ENCODE results near the gene SLC26A4. TPM values are rescaled to one million over a fixed set of nuclear protein-coding genes. Genes with fewer than 3 reads are reported as not detected.

SLC26A4 gene
- total RNA-seq, 1 experiment from 2014 or later: 0.66 TPM

DNA sequence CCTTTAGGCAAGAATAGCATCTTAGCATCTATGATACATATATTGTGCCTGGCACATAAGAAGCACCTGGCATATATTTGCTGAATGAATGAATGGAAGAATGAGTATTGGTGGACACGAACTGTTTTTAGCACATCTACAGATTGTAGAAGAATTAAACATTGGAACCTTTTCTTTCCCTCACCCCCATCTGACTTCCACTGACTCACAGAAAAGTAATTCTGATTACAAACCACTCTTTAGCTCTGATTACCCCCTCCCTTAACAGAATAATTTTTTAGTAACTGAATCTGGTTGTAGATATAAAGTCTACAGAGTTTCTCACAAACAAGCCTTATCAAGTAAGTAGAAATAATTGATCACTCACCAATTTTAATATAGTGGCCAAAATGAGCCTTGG, 31.9 kb downstream of the SLC26A4 start:
- Histone ChIP-seq H3K9me3 (ENCODE audit: control insufficient read depth in 1 of 2, insufficient read depth in 1 of 2, low read depth in 1 of 2, low read length in 2 of 2) (no peaks in the 10 kb centered on the region), H3K4me2 (ENCODE audit: low read length) (no peak overlapping the region), H4K20me1 (ENCODE audit: insufficient read depth) (no peaks in the 10 kb centered on the region), H2AFZ (ENCODE audit: low read depth, low read length, poor library complexity, severe bottlenecking) (no peak overlapping the region), H3K4me1 (ENCODE audit: control insufficient read depth in 1 of 2, insufficient read depth in 2 of 2, low read length in 2 of 2) (peaks cover 0 to 6% of the 10 kb centered on the region in 2 experiments; a peak in 2 of 4 replicates), H3K36me3 (ENCODE audit: control insufficient read depth in 1 of 2, insufficient read depth in 2 of 2, low read length in 2 of 2) (no peaks in the 10 kb centered on the region), H3K27ac (ENCODE audit: low read depth, low read length) (no peak overlapping the region), H3K79me2 (ENCODE audit: insufficient read depth, low read length) (no peaks in the 10 kb centered on the region), H3K9me2 (ENCODE audit: insufficient read depth) (no peaks in the 10 kb centered on the region), H3K4me3 (replicated peaks in 1 of 2; ENCODE audit: low read depth in 1 of 2, low read length in 2 of 2) (no peak overlapping the region), H3K27me3 (ENCODE audit: insufficient read depth, low read length) (no peaks in the 10 kb centered on the region), H3K9ac (ENCODE audit: low read length) (no peak overlapping the region)
- ChIA-PET RAD21 (ENCODE audit: low non-redundant PET in 1 of 2, low total read pairs in 2 of 2, uncharacterized antibody in 2 of 2, unreplicated experiment in 2 of 2) (no interaction called here), POLR2A (no interaction called here), CTCF (no interaction called here)
- no peak for ATAC-seq
- intact Hi-C loops (cut with micrococcal nuclease): no loop called here
- no peak for TF ChIP-seq SRF (IDR thresholded peaks at IDR 0.05; ENCODE audit: low read depth)
- TF ChIP-seq, protein P1, sequence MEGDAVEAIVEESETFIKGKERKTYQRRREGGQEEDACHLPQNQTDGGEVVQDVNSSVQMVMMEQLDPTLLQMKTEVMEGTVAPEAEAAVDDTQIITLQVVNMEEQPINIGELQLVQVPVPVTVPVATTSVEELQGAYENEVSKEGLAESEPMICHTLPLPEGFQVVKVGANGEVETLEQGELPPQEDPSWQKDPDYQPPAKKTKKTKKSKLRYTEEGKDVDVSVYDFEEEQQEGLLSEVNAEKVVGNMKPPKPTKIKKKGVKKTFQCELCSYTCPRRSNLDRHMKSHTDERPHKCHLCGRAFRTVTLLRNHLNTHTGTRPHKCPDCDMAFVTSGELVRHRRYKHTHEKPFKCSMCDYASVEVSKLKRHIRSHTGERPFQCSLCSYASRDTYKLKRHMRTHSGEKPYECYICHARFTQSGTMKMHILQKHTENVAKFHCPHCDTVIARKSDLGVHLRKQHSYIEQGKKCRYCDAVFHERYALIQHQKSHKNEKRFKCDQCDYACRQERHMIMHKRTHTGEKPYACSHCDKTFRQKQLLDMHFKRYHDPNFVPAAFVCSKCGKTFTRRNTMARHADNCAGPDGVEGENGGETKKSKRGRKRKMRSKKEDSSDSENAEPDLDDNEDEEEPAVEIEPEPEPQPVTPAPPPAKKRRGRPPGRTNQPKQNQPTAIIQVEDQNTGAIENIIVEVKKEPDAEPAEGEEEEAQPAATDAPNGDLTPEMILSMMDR (IDR thresholded peaks at IDR 0.05 in 2 of 3, conservative IDR thresholded peaks at IDR 0.05 in 1 of 3; ENCODE audit: borderline replicate concordance in 1 of 3, insufficient read depth in 1 of 3, low read depth in 2 of 3, low read length in 2 of 3): no peak
- TF ChIP-seq CEBPB (IDR thresholded peaks at IDR 0.05; ENCODE audit: low read depth): no peak
- TF ChIP-seq EGR1 (IDR thresholded peaks at IDR 0.05; ENCODE audit: low read depth): no peak
- no peak for TF ChIP-seq FOSL1 (IDR thresholded peaks at IDR 0.05; ENCODE audit: low read depth)
- TF ChIP-seq SP1 (IDR thresholded peaks at IDR 0.05; ENCODE audit: low read depth): no peak
- TF ChIP-seq, protein P2, sequence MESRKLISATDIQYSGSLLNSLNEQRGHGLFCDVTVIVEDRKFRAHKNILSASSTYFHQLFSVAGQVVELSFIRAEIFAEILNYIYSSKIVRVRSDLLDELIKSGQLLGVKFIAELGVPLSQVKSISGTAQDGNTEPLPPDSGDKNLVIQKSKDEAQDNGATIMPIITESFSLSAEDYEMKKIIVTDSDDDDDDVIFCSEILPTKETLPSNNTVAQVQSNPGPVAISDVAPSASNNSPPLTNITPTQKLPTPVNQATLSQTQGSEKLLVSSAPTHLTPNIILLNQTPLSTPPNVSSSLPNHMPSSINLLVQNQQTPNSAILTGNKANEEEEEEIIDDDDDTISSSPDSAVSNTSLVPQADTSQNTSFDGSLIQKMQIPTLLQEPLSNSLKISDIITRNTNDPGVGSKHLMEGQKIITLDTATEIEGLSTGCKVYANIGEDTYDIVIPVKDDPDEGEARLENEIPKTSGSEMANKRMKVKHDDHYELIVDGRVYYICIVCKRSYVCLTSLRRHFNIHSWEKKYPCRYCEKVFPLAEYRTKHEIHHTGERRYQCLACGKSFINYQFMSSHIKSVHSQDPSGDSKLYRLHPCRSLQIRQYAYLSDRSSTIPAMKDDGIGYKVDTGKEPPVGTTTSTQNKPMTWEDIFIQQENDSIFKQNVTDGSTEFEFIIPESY (IDR thresholded peaks at IDR 0.05; ENCODE audit: extremely low read depth, insufficient replicate concordance, low read length): no peak
- TF ChIP-seq ZFX (IDR thresholded peaks at IDR 0.05): no peak
- TF ChIP-seq POLR2A (IDR thresholded peaks at IDR 0.05; ENCODE audit: borderline replicate concordance, extremely low read depth, insufficient read depth, insufficient read length): no peak
- TF ChIP-seq ZNF274 (IDR thresholded peaks at IDR 0.05; ENCODE audit: low read depth, low read length): no peak
- no peak for TF ChIP-seq TCF7L2 (IDR thresholded peaks at IDR 0.05; ENCODE audit: borderline replicate concordance, extremely low read depth, insufficient read depth, insufficient read length)
- no peak for TF ChIP-seq RAD21 (IDR thresholded peaks at IDR 0.05; ENCODE audit: low read depth)
- DNase-seq (ENCODE audit: low read depth, low spot score): no peak
- no TSS peak for BruUV-seq (replicated peaks)
